HG03097 (cell line): ENCODE data around the gene TMEM150C.
"Not testable (repeated sequence)": the region's sequence is repeated elsewhere in the genome, so short reads cannot be mapped to it uniquely, and the experiment has no call there.

Experiments
- ATAC-seq: cut with Tn5 transposase; IDR thresholded peaks from one replicate; pipeline ENCODE4 v1.9.1; 2021; ENCODE audit not compliant: unreplicated experiment, low FRiP score

Gene TMEM150C

GRCh38 chr4:82569727-82570126 lies 7.9 kb upstream of the TMEM150C start:
- ATAC-seq, result no peak

GRCh38 chr4:82569076-82569475 lies 7.3 kb upstream of the TMEM150C start:
- no peak for ATAC-seq

GRCh38 chr4:82567444-82567843 lies 5.7 kb upstream of the TMEM150C start:
- no peak for ATAC-seq

- no peak for ATAC-seq
Measured at GRCh38 chr4:82562564-82562854, 721 bp upstream of the TMEM150C start.

- ATAC-seq, result no peak
Measured at GRCh38 chr4:82560853-82561785, 669 bp downstream of the TMEM150C start.

GRCh38 chr4:82559735-82560120 lies 2.1 kb downstream of the TMEM150C start:
- ATAC-seq, result no peak

- not testable (repeated sequence) for ATAC-seq
Measured at GRCh38 chr4:82559090-82559734, 2.6 kb downstream of the TMEM150C start.

- ATAC-seq, result no peak
Measured at GRCh38 chr4:82555276-82555675, 6.5 kb downstream of the TMEM150C start.

GRCh38 chr4:82553020-82553419 lies 8.8 kb downstream of the TMEM150C start:
- ATAC-seq, result no peak

- ATAC-seq, result no peak
Measured at GRCh38 chr4:82551734-82552133, 10.1 kb downstream of the TMEM150C start.

- not testable (repeated sequence) for ATAC-seq
Measured at GRCh38 chr4:82547850-82548249, 13.9 kb downstream of the TMEM150C start.

GRCh38 chr4:82543131-82543530 lies 18.7 kb downstream of the TMEM150C start:
- ATAC-seq, result no peak

- ATAC-seq, result no peak
Measured at GRCh38 chr4:82542642-82543041, 19.1 kb downstream of the TMEM150C start.

- ATAC-seq, result no peak
Measured at GRCh38 chr4:82529322-82529721, 32.5 kb downstream of the TMEM150C start.

- ATAC-seq, result no peak
Measured at GRCh38 chr4:82528868-82529267, 32.9 kb downstream of the TMEM150C start.

- ATAC-seq, result no peak
Measured at GRCh38 chr4:82528074-82528473, 33.7 kb downstream of the TMEM150C start.

GRCh38 chr4:82525307-82525911 lies 36.4 kb downstream of the TMEM150C start:
- no peak for ATAC-seq

- ATAC-seq, result no peak
Measured at GRCh38 chr4:82524570-82525152, 37.1 kb downstream of the TMEM150C start.

- no peak for ATAC-seq
Measured at GRCh38 chr4:82523179-82523578, 38.6 kb downstream of the TMEM150C start.

- ATAC-seq, result no peak
Measured at GRCh38 chr4:82522472-82522871, 39.3 kb downstream of the TMEM150C start.

GRCh38 chr4:82521283-82521682 lies 40.5 kb downstream of the TMEM150C start:
- ATAC-seq, result no peak
